ENCODE measurements around the gene WWOX. TPM values are rescaled to one million over a fixed set of nuclear protein-coding genes. Genes with fewer than 3 reads are reported as not detected.
A peak's percentile ranks its signal among the peaks of the same experiment; 100 is the strongest.

Gene WWOX
- total and polyA plus RNA-seq, 2 of the 8 experiments (the other 6 are each of a cell fraction or from before 2014, with no cell fraction given) = 5.4 to 16.7 TPM

DNA sequence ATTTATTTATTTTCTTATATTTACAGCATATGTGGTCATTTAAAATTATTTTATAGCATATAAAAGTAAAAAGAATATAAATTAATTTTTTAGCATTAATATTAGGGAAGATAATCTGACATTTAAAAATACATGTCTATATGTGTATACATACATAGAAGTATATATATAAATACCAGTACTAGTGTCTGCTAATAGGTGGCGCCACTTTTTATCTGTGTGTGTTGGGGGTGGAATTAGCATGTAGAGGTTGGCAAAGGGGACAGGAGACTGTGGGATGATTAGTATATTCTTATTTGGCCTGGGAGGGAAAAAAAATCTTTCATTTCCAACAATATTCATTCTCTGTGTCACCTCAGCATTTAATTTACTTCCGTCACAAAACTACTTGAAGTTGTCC lies 359.1 kb downstream of the WWOX start:
- no peaks in the 10 kb centered on the region for H4K20me1 ChIP-seq (replicated peaks in 1 of 2; ENCODE audit: control insufficient read depth in 1 of 2, insufficient read depth in 2 of 2, low read length in 2 of 2)
- no peak for FAIRE-seq
- CTCF ChIA-PET (ENCODE audit: partially characterized antibody) = interaction anchor here (0.7 to 1.8 kb wide), 4 partner anchors 10 to 392 kb away, joined by 3 to 4 read pairs (median 4); no protein-coding TSS in a partner anchor
- TF ChIP-seq SIN3A (conservative IDR thresholded peaks at IDR 0.05 in 1 of 2, IDR thresholded peaks at IDR 0.05 in 1 of 2; ENCODE audit: low read depth in 1 of 2, low read length in 2 of 2) = no peak
- TF ChIP-seq ZNF274 (IDR thresholded peaks at IDR 0.05; ENCODE audit: borderline replicate concordance, extremely low read depth, low read length) = no peak
- TF ChIP-seq SUZ12 (IDR thresholded peaks at IDR 0.05; ENCODE audit: low read length) = no peak
- TF ChIP-seq, protein P1, sequence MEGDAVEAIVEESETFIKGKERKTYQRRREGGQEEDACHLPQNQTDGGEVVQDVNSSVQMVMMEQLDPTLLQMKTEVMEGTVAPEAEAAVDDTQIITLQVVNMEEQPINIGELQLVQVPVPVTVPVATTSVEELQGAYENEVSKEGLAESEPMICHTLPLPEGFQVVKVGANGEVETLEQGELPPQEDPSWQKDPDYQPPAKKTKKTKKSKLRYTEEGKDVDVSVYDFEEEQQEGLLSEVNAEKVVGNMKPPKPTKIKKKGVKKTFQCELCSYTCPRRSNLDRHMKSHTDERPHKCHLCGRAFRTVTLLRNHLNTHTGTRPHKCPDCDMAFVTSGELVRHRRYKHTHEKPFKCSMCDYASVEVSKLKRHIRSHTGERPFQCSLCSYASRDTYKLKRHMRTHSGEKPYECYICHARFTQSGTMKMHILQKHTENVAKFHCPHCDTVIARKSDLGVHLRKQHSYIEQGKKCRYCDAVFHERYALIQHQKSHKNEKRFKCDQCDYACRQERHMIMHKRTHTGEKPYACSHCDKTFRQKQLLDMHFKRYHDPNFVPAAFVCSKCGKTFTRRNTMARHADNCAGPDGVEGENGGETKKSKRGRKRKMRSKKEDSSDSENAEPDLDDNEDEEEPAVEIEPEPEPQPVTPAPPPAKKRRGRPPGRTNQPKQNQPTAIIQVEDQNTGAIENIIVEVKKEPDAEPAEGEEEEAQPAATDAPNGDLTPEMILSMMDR (IDR thresholded peaks at IDR 0.05; ENCODE audit: control extremely low read depth in 1 of 3, insufficient read depth in 1 of 3, low read depth in 1 of 3, low read length in 3 of 3) = peak in 2 of 3 experiments; percentile 20 to 27; a peak in 1 of 4 replicates
- TF ChIP-seq HDAC6 (IDR thresholded peaks at IDR 0.05; ENCODE audit: low read depth, low read length) = no peak
- TF ChIP-seq SAP30 (IDR thresholded peaks at IDR 0.05; ENCODE audit: insufficient read depth, insufficient replicate concordance, low read length) = no peak
- TF ChIP-seq KDM5A (IDR thresholded peaks at IDR 0.05; ENCODE audit: low read length) = no peak
- no peak for TF ChIP-seq SP1 (IDR thresholded peaks at IDR 0.05; ENCODE audit: low read depth, low read length)
- no peak for TF ChIP-seq GTF2F1 (IDR thresholded peaks at IDR 0.05; ENCODE audit: borderline replicate concordance, low read depth, low read length)
- TF ChIP-seq RXRA (IDR thresholded peaks at IDR 0.05; ENCODE audit: insufficient read depth, low read depth, low read length) = no peak
- TF ChIP-seq TEAD4 (IDR thresholded peaks at IDR 0.05; ENCODE audit: low read depth, low read length) = no peak

More for the DNA sequence above, 359.1 kb downstream of the WWOX start:
- no peak overlapping the region for H2BK20ac ChIP-seq (ENCODE audit: low read length)
- no peak overlapping the region for H2BK120ac ChIP-seq (replicated peaks; ENCODE audit: low read depth, low read length)
- H3K4me3 ChIP-seq (ENCODE audit: extremely low read depth in 1 of 4, insufficient read depth in 2 of 4, low read depth in 3 of 4, low read length in 4 of 4) = no peak overlapping the region
- no peak overlapping the region for H4K91ac ChIP-seq (replicated peaks; ENCODE audit: insufficient read length, low read length)
- no peak overlapping the region for H3K4ac ChIP-seq (replicated peaks; ENCODE audit: insufficient read length, low read depth, low read length)
- no peak overlapping the region for H3K23ac ChIP-seq (ENCODE audit: insufficient read length)
- H4K5ac ChIP-seq (ENCODE audit: insufficient read length, low read depth, low read length) = no peak overlapping the region
- no peak overlapping the region for H3K4me2 ChIP-seq (ENCODE audit: insufficient read depth in 1 of 2, low read depth in 2 of 2, low read length in 2 of 2)
- no peak overlapping the region for H3K27ac ChIP-seq (ENCODE audit: low read depth, low read length)
- H3K79me2 ChIP-seq (ENCODE audit: control insufficient read depth in 1 of 2, insufficient read depth in 2 of 2, low read length in 2 of 2) = no peaks in the 10 kb centered on the region
- no peaks in the 10 kb centered on the region for H3K23me2 ChIP-seq (ENCODE audit: low read depth, low read length)
- WGBS, 2 experiments (ENCODE audit: extremely low coverage in 1 of 2, insufficient coverage in 1 of 2, insufficient read length in 1 of 2, insufficient replicate concordance in 2 of 2, low coverage in 1 of 2, low lambda C conversion rate in 2 of 2, missing lambda C conversion rate in 1 of 2) = 87% methylated on average over 2 of the region's 2 CpGs; no CpG with 5 or more reads in 1 of the 2 experiments
- H3K18ac ChIP-seq (ENCODE audit: extremely low read depth, low read length) = no peak overlapping the region
- H2BK15ac ChIP-seq (ENCODE audit: low read length) = no peak overlapping the region
- no peak overlapping the region for H3K56ac ChIP-seq (replicated peaks; ENCODE audit: insufficient read length, low read depth, low read length)
- H4K8ac ChIP-seq (ENCODE audit: extremely low read depth, insufficient read depth, low read length) = no peak overlapping the region
- POLR2A ChIA-PET (ENCODE audit: partially characterized antibody) = interaction anchor here (1.0 kb wide), 1 partner anchor 9 kb away, joined by 3 read pairs; no protein-coding TSS in a partner anchor
- no peak overlapping the region for H2AFZ ChIP-seq (ENCODE audit: low read length)
- H3K27me3 ChIP-seq (replicated peaks in 1 of 4; ENCODE audit: control insufficient read depth in 3 of 4, extremely low read depth in 1 of 4, insufficient read depth in 3 of 4, low read length in 3 of 4) = no peaks in the 10 kb centered on the region
- H2BK5ac ChIP-seq (ENCODE audit: low read depth, low read length) = no peak overlapping the region
- DNase-seq (ENCODE audit: low read depth in 1 of 2, low spot score in 2 of 2) = no peak
- H2BK12ac ChIP-seq (ENCODE audit: low read depth, low read length) = no peak overlapping the region
- H3K14ac ChIP-seq (ENCODE audit: insufficient read length) = no peak overlapping the region
- no peak overlapping the region for H3K9ac ChIP-seq (replicated peaks in 1 of 4; ENCODE audit: extremely low read depth in 1 of 4, low read depth in 3 of 4, low read length in 3 of 4)
- no peaks in the 10 kb centered on the region for H3K36me3 ChIP-seq (ENCODE audit: control insufficient read depth in 2 of 4, insufficient read depth in 4 of 4, low read length in 3 of 4)
- no peak overlapping the region for H2AK5ac ChIP-seq (ENCODE audit: low read depth, low read length)
- H3K9me3 ChIP-seq (ENCODE audit: insufficient read depth in 2 of 2, low read depth in 1 of 2, low read length in 1 of 2) = no peaks in the 10 kb centered on the region
- H3K79me1 ChIP-seq (ENCODE audit: low read depth, low read length) = no peaks in the 10 kb centered on the region
- 0 out of 7 replicates have a peak, but pooled peaks cover 0 to 3% (median 0%) of the 10 kb centered on the region in 4 experiments for H3K4me1 ChIP-seq (replicated peaks in 1 of 4; ENCODE audit: control insufficient read depth in 3 of 4, insufficient read depth in 4 of 4, low read length in 3 of 4)

Measured in H1 (cell line).